K562 (cell line): ENCODE measurements around the gene CEP350. TPM values are rescaled to one million over a fixed set of nuclear protein-coding genes. Genes with fewer than 3 reads are reported as not detected.

Source experiments
- ATAC-seq: fragments of 200-7000 bp; cut with Tn5 transposase; 3 replicates; pipeline ENCODE4 v1.9.1; 2020; ENCODE audit warnings: moderate library complexity
- BruUV-seq: library from RNA; stranded (reverse); fragments of 400-500 nt; replicated peaks from 2 replicates; lab custom pipeline; 2021; lab: Mats Ljungman, UMichigan
- CTCF ChIA-PET: fragments of 300-600 bp; formaldehyde crosslinking; extraction: SDS; loops from one replicate; lab custom pipeline; 2021; ENCODE audit warnings: low intra/inter-chr PET ratio; lab: Yijun Ruan, JAX
- POLR2A ChIA-PET: fragments of 300-600, 350-650 bp; sonication (Branson Sonifier 250); formaldehyde crosslinking; extraction: SDS; loops from one replicate; lab custom pipeline; 2021; ENCODE audit warnings: antibody characterized with exemption, inconsistent platforms; lab: Yijun Ruan, JAX
- DNase-seq, 4 experiments: peaks; one replicate each; pipeline versions ENCODE4 v3.0.0 to v3.0.0-alpha.2; 2011 to 2018; ENCODE audit warnings: low spot score in 3 of 4, mixed read lengths in 3 of 4; ENCODE audit errors: extremely low read depth in 1 of 4
- FAIRE-seq: peaks from 2 replicates; lab custom pipeline; 2011; peaks lifted over from hg19 to GRCh38; lab: Jason Lieb, UNC
- H2AFZ ChIP-seq: 2 replicates; pipeline ENCODE4 v1.6.0; 2011; ENCODE audit warnings: low read depth, low read length, control low read depth, inconsistent platforms
- H3K27ac ChIP-seq: fragments of 200-600 bp; 3 replicates; pipeline ENCODE4 v1.8.0; 2011; ENCODE audit warnings: low read depth, mild to moderate bottlenecking, control low read depth, inconsistent platforms, low read length, moderate library complexity, mixed read lengths; ENCODE audit errors: extremely low read depth
- H3K27me3 ChIP-seq, 2 experiments: fragments of 300-600 bp in 1 of 2; 2 replicates in 1 of 2; 3 replicates in 1 of 2; pipeline versions ENCODE4 v1.6.0 to v1.8.0; 2011; ENCODE audit warnings: inconsistent platforms in 2 of 2, low read length in 2 of 2, mild to moderate bottlenecking in 1 of 2, mixed read lengths in 1 of 2, moderate library complexity in 1 of 2; ENCODE audit not compliant: control insufficient read depth in 2 of 2, insufficient read depth in 2 of 2
- H3K36me3 ChIP-seq: fragments of 300-600 bp; 3 replicates; pipeline ENCODE4 v1.8.0; 2011; ENCODE audit warnings: mild to moderate bottlenecking, low read length, inconsistent platforms; ENCODE audit not compliant: control insufficient read depth, insufficient read depth
- H3K4me1 ChIP-seq, 2 experiments: fragments of 200-600 bp in 1 of 2; replicated peaks in 1 of 2; 2 replicates in 1 of 2; 3 replicates in 1 of 2; pipeline versions ENCODE4 v1.5.1 to v1.8.0; 2011; ENCODE audit warnings: inconsistent platforms in 2 of 2, low read length in 2 of 2, mild to moderate bottlenecking in 1 of 2, mixed read lengths in 1 of 2, moderate library complexity in 1 of 2; ENCODE audit not compliant: control insufficient read depth in 2 of 2, insufficient read depth in 2 of 2
- H3K4me2 ChIP-seq: 2 replicates; pipeline ENCODE4 v1.6.1; 2011; ENCODE audit warnings: low read length, control low read depth, inconsistent platforms, mixed read lengths; ENCODE audit not compliant: insufficient read depth
- H3K4me3 ChIP-seq: fragments of 200-600 bp; sonication (generic), shearing (Covaris generic); 2 replicates; pipeline ENCODE4 v1.5.1; 2016; ENCODE audit warnings: control low read depth, inconsistent platforms
- H3K79me2 ChIP-seq: fragments of 200-600 bp; 3 replicates; pipeline ENCODE4 v1.8.0; 2011; ENCODE audit warnings: low read length, inconsistent platforms; ENCODE audit not compliant: control insufficient read depth, insufficient read depth
- H3K9ac ChIP-seq, 2 experiments: 2 replicates each; pipeline versions ENCODE4 v1.6.0 to v1.6.1; 2011; ENCODE audit warnings: low read depth in 2 of 2, low read length in 2 of 2, control low read depth in 1 of 2, inconsistent platforms in 1 of 2, mild to moderate bottlenecking in 1 of 2, mixed read lengths in 1 of 2; ENCODE audit not compliant: insufficient read depth in 1 of 2
- H3K9me1 ChIP-seq: one replicate; pipeline ENCODE4 v1.6.0; 2011; ENCODE audit warnings: inconsistent platforms, mild to moderate bottlenecking, low read length, moderate library complexity; ENCODE audit not compliant: control insufficient read depth, insufficient read depth
- H3K9me3 ChIP-seq: replicated peaks from 2 replicates; pipeline ENCODE4 v1.5.1; 2011; ENCODE audit warnings: low read depth, low read length, inconsistent platforms; ENCODE audit not compliant: control insufficient read depth, insufficient read depth
- H4K20me1 ChIP-seq: replicated peaks from 2 replicates; pipeline ENCODE4 v1.6.1; 2011; ENCODE audit warnings: low read length, inconsistent platforms, mixed read lengths; ENCODE audit not compliant: control insufficient read depth, insufficient read depth
- BRD4 ChIP-seq: fragments of 200-600 bp; sonication (generic); IDR thresholded peaks from 2 replicates; pipeline ENCODE4 v1.6.1; 2017; ENCODE audit warnings: inconsistent platforms
- C11orf30 ChIP-seq: fragments of 450-650 bp; IDR thresholded peaks from 2 replicates; pipeline ENCODE4 v1.6.1; 2016; ENCODE audit warnings: low read depth, mild to moderate bottlenecking
- MAFG ChIP-seq: fragments of 450-650 bp; conservative IDR thresholded peaks from 2 replicates; pipeline ENCODE4 v1.6.1; 2016; ENCODE audit warnings: missing genetic modification characterization, missing compliant biosample characterization
- SMAD1 ChIP-seq: fragments of 150-350 bp; IDR thresholded peaks from 2 replicates; pipeline ENCODE4 v1.6.1; 2014; ENCODE audit warnings: low read length, low read depth; ENCODE audit not compliant: partially characterized antibody
- ZFP30 ChIP-seq: fragments of 250-450 bp; sonication (Bioruptor Pico); IDR thresholded peaks from 2 replicates; pipeline ENCODE4 v1.8.0; 2022; ENCODE audit warnings: moderate library complexity, mild to moderate bottlenecking, inconsistent platforms, borderline replicate concordance
- ZNF121 ChIP-seq: sonication (generic); formaldehyde crosslinking; conservative IDR thresholded peaks from 2 replicates; pipeline ENCODE4 v1.8.0; 2022; ENCODE audit warnings: missing genetic modification reagents
- ZNF140 ChIP-seq: fragments of 250-450 bp; sonication (Bioruptor Pico); IDR thresholded peaks from 2 replicates; pipeline ENCODE4 v1.8.0; 2021; ENCODE audit warnings: moderate library complexity, mild to moderate bottlenecking, inconsistent platforms
- ZNF316 ChIP-seq: fragments of 450-650 bp; IDR thresholded peaks from 2 replicates; pipeline ENCODE4 v1.6.1; 2016
- WGBS: fragments of 100-300 bp; shearing (Covaris generic); methylation state at CpG from one replicate; pipeline ENCODE4 v1.1.6; 2016; ENCODE audit warnings: low coverage, mixed read lengths; ENCODE audit not compliant: insufficient coverage; ENCODE audit errors: missing lambda C conversion rate; 5-methylcytosine and 5-hydroxymethylcytosine counted together
- in situ Hi-C: fragments of 300-500 bp; cut with MboI; formaldehyde crosslinking; loops from 4 replicates; pipeline ENCODE4 v1.15.0; 2018; ENCODE audit warnings: inconsistent platforms, mixed read lengths
- intact Hi-C: fragments of 100-400 bp; cut with micrococcal nuclease; formaldehyde crosslinking; loops from 2 replicates; pipeline ENCODE4 v1.14.2; 2022
- polyA plus RNA-seq, 8 experiments: library from polyadenylated mRNA; depleted of rRNA in 4 of 8; stranded (reverse) in 5 of 8; unstranded in 3 of 8; fragments of >200 nt; fragmentation: Nextera tagmentation in 2 of 8; fragmentation: Illumina TruSeq in 1 of 8; extraction: Ambion mirVana in 2 of 8; extraction: Trizol in 1 of 8; gene quantifications; 2 replicates each; pipeline versions ENCODE4 v1.2.1 to v1.2.3, GENCODE V29; 2011 to 2014; ENCODE audit warnings: inconsistent platforms in 1 of 8, missing spikeins in 1 of 8
- total RNA-seq, 7 experiments: library from RNA; depleted of rRNA in 6 of 7; stranded (reverse); fragments of >200 nt in 6 of 7; fragmentation: Illumina TruSeq in 2 of 7; extraction: Trizol in 2 of 7; gene quantifications; 2 replicates each; pipeline versions ENCODE4 v1.2.1 to v1.2.3, GENCODE V29; 2011 to 2021; ENCODE audit warnings: low replicate concordance in 1 of 7
- TF ChIP-seq, protein P1 (sequence below): fragments of 250-450 bp; sonication (Bioruptor Pico); IDR thresholded peaks from 2 replicates; pipeline ENCODE4 v1.4.0; 2020; ENCODE audit warnings: mild to moderate bottlenecking
- TF ChIP-seq, protein P2 (sequence below): fragments of 450-650 bp; IDR thresholded peaks from 2 replicates; pipeline ENCODE4 v1.6.1; 2016; ENCODE audit warnings: mild to moderate bottlenecking

Gene CEP350
- total and polyA plus RNA-seq, 9 of the 15 experiments (the other 6 are each of a cell fraction or from before 2014, with no cell fraction given) = 8.3 to 64.3 (median 28.0) TPM

DNA sequence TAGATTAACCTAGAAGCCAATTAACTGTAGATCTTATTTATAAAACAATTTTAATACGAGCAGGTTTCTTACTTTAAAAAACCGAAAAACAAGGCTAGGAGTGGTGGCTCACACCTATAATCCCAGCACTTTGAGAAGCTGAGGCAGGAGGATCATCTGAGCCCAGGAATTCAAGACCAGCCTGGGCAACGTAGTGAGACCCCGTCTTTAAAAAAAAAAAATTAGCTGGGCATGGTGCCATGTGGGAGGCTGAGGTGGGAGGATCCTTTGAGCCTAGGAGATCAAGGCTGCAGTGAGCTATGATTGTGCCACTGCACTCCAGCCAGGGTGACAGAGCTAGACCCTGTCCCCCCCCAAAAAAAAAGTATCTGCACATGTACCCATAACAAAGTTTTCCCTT lies 110.8 kb downstream of the CEP350 start:
- Histone ChIP-seq H3K4me3 (no peak overlapping the region), H3K27ac (no peak overlapping the region), H3K27me3 (no peaks in the 10 kb centered on the region), H3K4me1 (no peaks in the 10 kb centered on the region), H2AFZ (no peak overlapping the region), H3K9me3 (no peaks in the 10 kb centered on the region), H3K9me1 (peaks cover 3% of the 10 kb centered on the region)
- DNase-seq = no peak
- BruUV-seq = no TSS peak
- CTCF ChIA-PET = no interaction called here
- in situ Hi-C loops = no loop called here
- intact Hi-C loops = no loop called here
- POLR2A ChIA-PET = interaction anchor here (1.1 kb wide), 1 partner anchor 10 kb away, joined by 6 read pairs; no protein-coding TSS in a partner anchor
- no peak for ATAC-seq
- WGBS = 85% methylated on average over 4 of the region's 4 CpGs
- TF ChIP-seq BRD4 = no peak
- TF ChIP-seq ZNF121 (CRISPR knock-in tag) = peak; percentile 80
- TF ChIP-seq, all 486 proteins: peak for 1
- H3K36me3 ChIP-seq = peaks cover 83% of the 10 kb centered on the region; the same call in 2 of the 3 replicates
- no peak overlapping the region for H3K9ac ChIP-seq
- H3K79me2 ChIP-seq = no peaks in the 10 kb centered on the region
- no peak overlapping the region for H3K4me2 ChIP-seq
- no peaks in the 10 kb centered on the region for H4K20me1 ChIP-seq
- no peak for FAIRE-seq

DNA sequence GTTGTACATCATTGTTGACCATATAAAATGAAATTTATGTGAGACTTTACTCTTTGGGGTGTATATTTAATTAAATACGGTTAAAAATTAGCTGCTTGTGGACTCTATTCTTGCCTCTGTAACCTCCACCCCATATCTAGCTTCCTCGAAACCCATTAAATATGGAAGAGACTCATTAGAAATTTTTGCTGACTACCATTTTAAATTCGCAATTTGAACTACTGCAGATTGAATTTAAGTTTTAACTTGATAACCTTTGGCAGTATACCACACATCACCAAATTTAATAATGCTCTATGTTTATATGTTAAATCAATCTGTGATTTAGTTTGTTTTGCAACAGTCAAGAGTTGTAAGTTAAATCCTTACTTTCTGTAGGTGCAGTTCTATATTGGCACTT lies 111.5 kb downstream of the CEP350 start:
- BruUV-seq = no TSS peak
- intact Hi-C loops = no loop called here
- Histone ChIP-seq H4K20me1 (no peaks in the 10 kb centered on the region), H3K9ac (no peak overlapping the region), H3K79me2 (no peaks in the 10 kb centered on the region), H2AFZ (no peak overlapping the region), H3K4me2 (no peak overlapping the region), H3K36me3 (peaks cover 83% of the 10 kb centered on the region; the same call in 2 of the 3 replicates), H3K4me1 (no peaks in the 10 kb centered on the region), H3K27me3 (no peaks in the 10 kb centered on the region), H3K27ac (no peak overlapping the region), H3K9me1 (peaks cover 3% of the 10 kb centered on the region), H3K4me3 (no peak overlapping the region), H3K9me3 (no peaks in the 10 kb centered on the region)
- CTCF ChIA-PET = no interaction called here
- WGBS = 66% methylated on average over 3 of the region's 3 CpGs
- ATAC-seq = no peak
- no peak for DNase-seq
- in situ Hi-C loops = no loop called here
- POLR2A ChIA-PET = interaction anchor here (1.1 kb wide), 1 partner anchor 9 kb away, joined by 6 read pairs; no protein-coding TSS in a partner anchor
- FAIRE-seq = no peak
- TF ChIP-seq ZNF140 (CRISPR knock-in tag) (no peak), ZNF316 (peak; percentile 75), C11orf30 (peak; percentile 51; the same call in 1 of the 2 replicates), MAFG (tag) (0 out of 2 replicates have a peak, but pooled peaks have one; percentile 9), ZFP30 (CRISPR knock-in tag) (no peak), SMAD1 (no peak)
- TF ChIP-seq, protein P1, sequence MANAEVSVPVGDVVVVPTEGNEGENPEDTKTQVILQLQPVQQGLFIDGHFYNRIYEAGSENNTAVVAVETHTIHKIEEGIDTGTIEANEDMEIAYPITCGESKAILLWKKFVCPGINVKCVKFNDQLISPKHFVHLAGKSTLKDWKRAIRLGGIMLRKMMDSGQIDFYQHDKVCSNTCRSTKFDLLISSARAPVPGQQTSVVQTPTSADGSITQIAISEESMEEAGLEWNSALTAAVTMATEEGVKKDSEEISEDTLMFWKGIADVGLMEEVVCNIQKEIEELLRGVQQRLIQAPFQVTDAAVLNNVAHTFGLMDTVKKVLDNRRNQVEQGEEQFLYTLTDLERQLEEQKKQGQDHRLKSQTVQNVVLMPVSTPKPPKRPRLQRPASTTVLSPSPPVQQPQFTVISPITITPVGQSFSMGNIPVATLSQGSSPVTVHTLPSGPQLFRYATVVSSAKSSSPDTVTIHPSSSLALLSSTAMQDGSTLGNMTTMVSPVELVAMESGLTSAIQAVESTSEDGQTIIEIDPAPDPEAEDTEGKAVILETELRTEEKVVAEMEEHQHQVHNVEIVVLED (CRISPR knock-in tag) = no peak
- TF ChIP-seq, protein P2, sequence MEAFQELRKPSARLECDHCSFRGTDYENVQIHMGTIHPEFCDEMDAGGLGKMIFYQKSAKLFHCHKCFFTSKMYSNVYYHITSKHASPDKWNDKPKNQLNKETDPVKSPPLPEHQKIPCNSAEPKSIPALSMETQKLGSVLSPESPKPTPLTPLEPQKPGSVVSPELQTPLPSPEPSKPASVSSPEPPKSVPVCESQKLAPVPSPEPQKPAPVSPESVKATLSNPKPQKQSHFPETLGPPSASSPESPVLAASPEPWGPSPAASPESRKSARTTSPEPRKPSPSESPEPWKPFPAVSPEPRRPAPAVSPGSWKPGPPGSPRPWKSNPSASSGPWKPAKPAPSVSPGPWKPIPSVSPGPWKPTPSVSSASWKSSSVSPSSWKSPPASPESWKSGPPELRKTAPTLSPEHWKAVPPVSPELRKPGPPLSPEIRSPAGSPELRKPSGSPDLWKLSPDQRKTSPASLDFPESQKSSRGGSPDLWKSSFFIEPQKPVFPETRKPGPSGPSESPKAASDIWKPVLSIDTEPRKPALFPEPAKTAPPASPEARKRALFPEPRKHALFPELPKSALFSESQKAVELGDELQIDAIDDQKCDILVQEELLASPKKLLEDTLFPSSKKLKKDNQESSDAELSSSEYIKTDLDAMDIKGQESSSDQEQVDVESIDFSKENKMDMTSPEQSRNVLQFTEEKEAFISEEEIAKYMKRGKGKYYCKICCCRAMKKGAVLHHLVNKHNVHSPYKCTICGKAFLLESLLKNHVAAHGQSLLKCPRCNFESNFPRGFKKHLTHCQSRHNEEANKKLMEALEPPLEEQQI = no peak
